HAP-1 (cell line): Measurements from ENCODE around the gene SERPINF2.
"Not testable (repeated sequence)": the region's sequence is repeated elsewhere in the genome, so short reads cannot be mapped to it uniquely, and the experiment has no call there.

ENCODE experiments used
- DNase-seq, 2 experiments: peaks; one replicate each; pipeline ENCODE4 v3.0.0-alpha.2; 2016 to 2020; ENCODE audit warnings: low spot score in 2 of 2
- H3K27me3 ChIP-seq: fragments of 250-450 bp; sonication (Bioruptor Pico); 2 replicates; pipeline ENCODE4 v1.5.1; 2020; ENCODE audit warnings: low read depth, mild to moderate bottlenecking, moderate library complexity
- H3K36me3 ChIP-seq: fragments of 250-450 bp; sonication (Bioruptor Pico); replicated peaks from 2 replicates; pipeline ENCODE4 v1.5.1; 2020; ENCODE audit warnings: mild to moderate bottlenecking
- H3K4me1 ChIP-seq: fragments of 250-450 bp; sonication (Bioruptor Pico); 2 replicates; pipeline ENCODE4 v1.5.1; 2020; ENCODE audit warnings: mild to moderate bottlenecking
- H3K4me3 ChIP-seq: fragments of 250-450 bp; sonication (Bioruptor Pico); 2 replicates; pipeline ENCODE4 v1.5.1; 2020; ENCODE audit warnings: mild to moderate bottlenecking, moderate library complexity
- H3K9me3 ChIP-seq: fragments of 250-450 bp; sonication (Bioruptor Pico); 2 replicates; pipeline ENCODE4 v1.5.1; 2020; ENCODE audit warnings: mild to moderate bottlenecking, moderate library complexity
- in situ Hi-C: fragments of 300-500 bp; cut with MboI; formaldehyde crosslinking; loops from 3 replicates; pipeline ENCODE4 v1.14.3; 2020; ENCODE audit warnings: low sequenced_read_pairs, inconsistent platforms, mixed read lengths

SERPINF2 gene

GRCh38 chr17:1712271-1712670, 30.4 kb upstream of the SERPINF2 start:
- Histone ChIP-seq H3K4me3 (no peak overlapping the region), H3K27me3 (no peaks in the 10 kb centered on the region), H3K9me3 (no peaks in the 10 kb centered on the region), H3K36me3 (peaks cover 9% of the 10 kb centered on the region), H3K4me1 (peaks cover 14% of the 10 kb centered on the region)
- no peak for DNase-seq
- in situ Hi-C loops: loop anchor here (10.0 kb wide), 1 partner anchor 323 kb away; the partner anchor contains the start of gene DPH1

GRCh38 chr17:1713160-1713877, 29.4 kb upstream of the SERPINF2 start:
- no peak for DNase-seq
- Histone ChIP-seq H3K9me3 (no peaks in the 10 kb centered on the region), H3K4me1 (peaks cover 17% of the 10 kb centered on the region), H3K27me3 (no peaks in the 10 kb centered on the region), H3K36me3 (peaks cover 9% of the 10 kb centered on the region), H3K4me3 (no peak overlapping the region)
- in situ Hi-C loops: loop anchor here (10.0 kb wide), 1 partner anchor 321 kb away; the partner anchor contains the start of gene DPH1

GRCh38 chr17:1713878-1714426, 28.7 kb upstream of the SERPINF2 start:
- peak; percentile 78 to 83 for DNase-seq
- peaks cover 17% of the 10 kb centered on the region for H3K4me1 ChIP-seq
- in situ Hi-C loops: loop anchor here (10.0 kb wide), 1 partner anchor 321 kb away; the partner anchor contains the start of gene DPH1
- peak overlapping the region; percentile 69 for H3K4me3 ChIP-seq
- H3K27me3 ChIP-seq: no peaks in the 10 kb centered on the region
- H3K36me3 ChIP-seq: peaks cover 9% of the 10 kb centered on the region
- no peaks in the 10 kb centered on the region for H3K9me3 ChIP-seq

- in situ Hi-C loops: loop anchor here (10.0 kb wide), 1 partner anchor 320 kb away; the partner anchor contains the start of gene DPH1
- Histone ChIP-seq H3K36me3 (peaks cover 9% of the 10 kb centered on the region), H3K9me3 (no peaks in the 10 kb centered on the region), H3K4me1 (peaks cover 17% of the 10 kb centered on the region), H3K27me3 (no peaks in the 10 kb centered on the region), H3K4me3 (peak overlapping the region; percentile 69)
- peak; percentile 92 to 100 for DNase-seq
These were observed 28.2 kb upstream of the SERPINF2 start for GRCh38 chr17:1714427-1714979.

GRCh38 chr17:1714980-1715802, 27.5 kb upstream of the SERPINF2 start:
- peak; percentile 49 to 85 for DNase-seq
- Histone ChIP-seq H3K36me3 (peaks cover 9% of the 10 kb centered on the region), H3K4me3 (peak overlapping the region; percentile 69), H3K9me3 (no peaks in the 10 kb centered on the region), H3K27me3 (no peaks in the 10 kb centered on the region), H3K4me1 (peaks cover 17% of the 10 kb centered on the region)
- in situ Hi-C loops: loop anchor here (10.0 kb wide), 1 partner anchor 320 kb away; the partner anchor contains the start of gene DPH1

- Histone ChIP-seq H3K4me3 (peak overlapping the region; percentile 69), H3K4me1 (peaks cover 17% of the 10 kb centered on the region), H3K36me3 (peaks cover 9% of the 10 kb centered on the region), H3K27me3 (no peaks in the 10 kb centered on the region), H3K9me3 (no peaks in the 10 kb centered on the region)
- no peak for DNase-seq
- in situ Hi-C loops: loop anchor here (10.0 kb wide), 1 partner anchor 319 kb away; the partner anchor contains the start of gene DPH1
These were observed 26.9 kb upstream of the SERPINF2 start for GRCh38 chr17:1715803-1716075.

- H3K36me3 ChIP-seq: peaks cover 9% of the 10 kb centered on the region
- in situ Hi-C loops: loop anchor here (10.0 kb wide), 1 partner anchor 319 kb away; the partner anchor contains the start of gene DPH1
- no peaks in the 10 kb centered on the region for H3K9me3 ChIP-seq
- no peaks in the 10 kb centered on the region for H3K27me3 ChIP-seq
- peak overlapping the region; percentile 69 for H3K4me3 ChIP-seq
- peaks cover 17% of the 10 kb centered on the region for H3K4me1 ChIP-seq
- peak; percentile 99 to 100 for DNase-seq
These were observed 26.4 kb upstream of the SERPINF2 start for GRCh38 chr17:1716076-1716911.

GRCh38 chr17:1716912-1717695, 25.6 kb upstream of the SERPINF2 start:
- Histone ChIP-seq H3K9me3 (no peaks in the 10 kb centered on the region), H3K27me3 (no peaks in the 10 kb centered on the region), H3K36me3 (peaks cover 9% of the 10 kb centered on the region), H3K4me1 (peaks cover 17% of the 10 kb centered on the region), H3K4me3 (peak overlapping the region; percentile 47)
- DNase-seq: peak; percentile 98 to 99
- in situ Hi-C loops: loop anchor here (10.0 kb wide), 1 partner anchor 318 kb away; the partner anchor contains the start of gene DPH1

- H3K27me3 ChIP-seq: no peaks in the 10 kb centered on the region
- H3K4me3 ChIP-seq: no peak overlapping the region
- H3K4me1 ChIP-seq: peaks cover 15% of the 10 kb centered on the region
- H3K9me3 ChIP-seq: no peaks in the 10 kb centered on the region
- in situ Hi-C loops: loop anchor here (10.0 kb wide), 1 partner anchor 316 kb away; the partner anchor contains the start of gene DPH1
- H3K36me3 ChIP-seq: peaks cover under 1% of the 10 kb centered on the region
- DNase-seq: no peak
These were observed 24.1 kb upstream of the SERPINF2 start for GRCh38 chr17:1718362-1719165.

- Histone ChIP-seq H3K4me1 (peaks cover 15% of the 10 kb centered on the region), H3K9me3 (no peaks in the 10 kb centered on the region), H3K4me3 (no peak overlapping the region), H3K27me3 (no peaks in the 10 kb centered on the region), H3K36me3 (peaks cover under 1% of the 10 kb centered on the region)
- peak; percentile 61 to 79 for DNase-seq
- in situ Hi-C loops: no loop called here
These were observed 21.8 kb upstream of the SERPINF2 start for GRCh38 chr17:1720856-1721386.

GRCh38 chr17:1722022-1722421, 20.6 kb upstream of the SERPINF2 start:
- H3K27me3 ChIP-seq, in situ Hi-C loops, DNase-seq, H3K4me3 ChIP-seq, H3K9me3 ChIP-seq, H3K36me3 ChIP-seq: not testable (repeated sequence)
- H3K4me1 ChIP-seq: peaks cover 15% of the 10 kb centered on the region
